Endothelial cell of umbilical vein (primary cell): Measurements from ENCODE around the gene LAMA4.

Source experiments
- EZH2 ChIP-seq: IDR thresholded peaks from 2 replicates; pipeline ENCODE4 v1.6.1; 2012; ENCODE audit warnings: borderline replicate concordance, low read depth, mild to moderate bottlenecking, moderate library complexity, low read length, inconsistent platforms; ENCODE audit not compliant: severe bottlenecking
- MAX ChIP-seq: IDR thresholded peaks from 2 replicates; pipeline ENCODE4 v1.6.1; 2011; ENCODE audit not compliant: insufficient read depth, insufficient read length
- MYC ChIP-seq: IDR thresholded peaks from one replicate; pipeline ENCODE4 v1.6.1; 2011; ENCODE audit warnings: mild to moderate bottlenecking, low read depth, low read length
- POLR2A ChIP-seq: IDR thresholded peaks from 2 replicates; pipeline ENCODE4 v1.6.1; 2012; ENCODE audit warnings: low read depth, mild to moderate bottlenecking, control low read depth, low read length
- TF ChIP-seq, protein P1 (sequence below), 2 donors: IDR thresholded peaks; 1 replicate in 1 of 2; 2 replicates in 1 of 2; pipeline ENCODE4 v1.5.1; 2011; ENCODE audit warnings: low read length in 2 of 2, mild to moderate bottlenecking in 2 of 2, moderate library complexity in 2 of 2, control low read depth in 1 of 2, inconsistent platforms in 1 of 2, low read depth in 1 of 2; ENCODE audit not compliant: insufficient read depth in 1 of 2; ENCODE audit errors: extremely low read depth in 1 of 2

DNA sequence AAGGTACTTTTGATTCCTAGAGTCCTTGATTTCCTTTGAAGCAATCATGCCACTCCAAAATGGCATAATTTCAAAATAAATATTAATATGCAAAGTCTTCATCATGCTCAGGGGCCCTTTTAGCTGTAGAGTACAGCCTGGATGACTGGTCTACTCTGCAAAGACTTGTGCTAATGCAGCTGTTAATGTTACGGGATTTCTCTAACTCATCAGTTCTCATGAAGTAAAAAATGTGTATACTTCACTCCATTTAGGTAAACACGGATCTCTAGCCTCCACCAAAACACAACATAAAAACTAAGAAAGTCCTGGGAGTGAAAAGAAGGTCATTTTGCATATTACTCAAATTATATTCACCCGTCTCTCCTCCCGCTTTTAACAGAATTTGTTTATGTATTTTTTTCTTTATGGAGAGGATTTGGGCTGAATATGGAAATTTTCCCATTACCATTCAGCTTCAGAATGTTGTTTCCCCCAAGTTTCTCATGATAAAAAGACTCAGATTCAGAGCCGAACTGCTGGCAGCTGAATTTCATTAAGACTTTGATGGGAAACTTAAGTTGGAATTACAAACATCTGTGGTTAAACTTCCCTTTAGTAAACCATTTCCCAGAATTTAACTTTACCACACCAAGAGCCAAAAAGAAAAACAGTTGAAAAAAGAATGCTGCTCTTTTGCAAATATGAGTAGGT is 8.7 kb downstream of the LAMA4 start:
- TF ChIP-seq MAX (no peak), EZH2 (no peak), MYC (no peak), POLR2A (no peak)
- TF ChIP-seq, protein P1, sequence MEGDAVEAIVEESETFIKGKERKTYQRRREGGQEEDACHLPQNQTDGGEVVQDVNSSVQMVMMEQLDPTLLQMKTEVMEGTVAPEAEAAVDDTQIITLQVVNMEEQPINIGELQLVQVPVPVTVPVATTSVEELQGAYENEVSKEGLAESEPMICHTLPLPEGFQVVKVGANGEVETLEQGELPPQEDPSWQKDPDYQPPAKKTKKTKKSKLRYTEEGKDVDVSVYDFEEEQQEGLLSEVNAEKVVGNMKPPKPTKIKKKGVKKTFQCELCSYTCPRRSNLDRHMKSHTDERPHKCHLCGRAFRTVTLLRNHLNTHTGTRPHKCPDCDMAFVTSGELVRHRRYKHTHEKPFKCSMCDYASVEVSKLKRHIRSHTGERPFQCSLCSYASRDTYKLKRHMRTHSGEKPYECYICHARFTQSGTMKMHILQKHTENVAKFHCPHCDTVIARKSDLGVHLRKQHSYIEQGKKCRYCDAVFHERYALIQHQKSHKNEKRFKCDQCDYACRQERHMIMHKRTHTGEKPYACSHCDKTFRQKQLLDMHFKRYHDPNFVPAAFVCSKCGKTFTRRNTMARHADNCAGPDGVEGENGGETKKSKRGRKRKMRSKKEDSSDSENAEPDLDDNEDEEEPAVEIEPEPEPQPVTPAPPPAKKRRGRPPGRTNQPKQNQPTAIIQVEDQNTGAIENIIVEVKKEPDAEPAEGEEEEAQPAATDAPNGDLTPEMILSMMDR (IDR thresholded peaks at IDR 0.05; ENCODE audit: extremely low read depth in 1 of 2, insufficient read depth in 1 of 2, low read depth in 1 of 2, low read length in 2 of 2): no peak
